IPS-18c (cell line): ENCODE measurements around the gene CORO1C.

ENCODE experiments used
- H3K4me3 ChIP-seq: 2 replicates; pipeline ENCODE4 v1.7.0; 2013; ENCODE audit warnings: low read depth, mild to moderate bottlenecking, low read length, moderate library complexity; ENCODE audit not compliant: insufficient read depth
- H3K9me3 ChIP-seq: one replicate; pipeline ENCODE4 v1.6.1; 2013; ENCODE audit warnings: mild to moderate bottlenecking, low read length, moderate library complexity; ENCODE audit not compliant: control insufficient read depth, insufficient read depth

The CORO1C gene

GRCh38 chr12:108597559-108598471 lies 133.5 kb downstream of the CORO1C start, which contains the start of gene TMEM119:
TMEM119 (minus strand) TSS chr12:108598084; CDS start chr12:108592383, 5,701 bp downstream.
- H3K4me3 ChIP-seq: no peak within 1 kb of the TSS
- H3K9me3 ChIP-seq: peaks cover 2% of the 10 kb centered on the region

- Histone ChIP-seq H3K4me3 (no peak overlapping the region), H3K9me3 (peaks cover 2% of the 10 kb centered on the region)
Measured at GRCh38 chr12:108596854-108597558, 134.3 kb downstream of the CORO1C start.

DNA sequence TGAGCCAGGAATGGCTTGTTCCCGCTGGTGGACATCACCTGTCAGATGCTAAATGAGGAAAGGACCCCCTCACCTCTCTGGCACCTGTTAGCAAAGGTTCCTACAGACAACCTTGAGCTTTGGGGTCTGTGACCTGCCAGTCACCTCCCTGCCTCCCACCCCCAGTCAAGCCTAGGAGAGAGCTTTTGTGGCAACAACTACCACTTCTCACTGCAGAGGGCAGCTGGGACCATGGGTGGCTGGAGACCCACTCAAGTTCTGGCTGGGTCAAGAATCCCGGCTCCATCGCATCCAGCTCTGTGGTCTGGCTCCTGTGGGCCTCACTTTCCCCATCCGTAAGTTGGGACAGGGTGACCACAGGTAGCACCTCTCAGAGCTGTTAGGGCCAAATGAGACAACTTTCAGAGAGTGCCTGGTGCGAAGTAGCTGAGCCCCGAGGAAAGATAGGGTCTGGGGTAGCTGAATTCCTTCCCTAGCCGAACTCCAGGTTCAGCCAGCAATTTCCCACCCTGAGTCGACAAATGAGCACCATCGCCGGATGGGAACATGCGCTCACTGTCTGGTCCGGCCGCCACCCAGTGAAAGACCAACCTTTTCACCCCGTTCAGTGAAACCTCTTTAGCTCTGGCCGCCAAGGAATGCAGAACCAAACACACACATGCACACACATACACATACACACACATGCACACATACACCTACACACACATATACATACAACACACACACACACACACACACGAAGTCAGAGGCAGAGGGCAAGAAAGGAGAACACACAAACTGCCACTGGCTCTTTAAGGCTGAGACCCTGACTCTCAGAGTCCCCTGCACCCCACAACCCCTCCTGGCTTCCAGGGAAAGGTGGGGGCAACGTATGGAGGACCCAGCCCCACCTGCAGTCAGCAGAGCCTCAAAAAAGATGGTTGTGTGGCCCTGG lies 135.3 kb downstream of the CORO1C start:
- Histone ChIP-seq H3K9me3 (peaks cover 2% of the 10 kb centered on the region), H3K4me3 (no peak overlapping the region)
